Natural killer cell treated with Interleukin-12 subunit alpha and Interleukin-12 subunit beta and Interleukin-15 and Interleukin-18, amount 100 ng/mL, for 72 hours (primary cell): ENCODE measurements around the gene IGF2BP3. TPM values are rescaled to one million over a fixed set of nuclear protein-coding genes. Genes with fewer than 3 reads are reported as not detected.
"Not testable (repeated sequence)": the region's sequence is repeated elsewhere in the genome, so short reads cannot be mapped to it uniquely, and the experiment has no call there.

ENCODE experiments used
- ATAC-seq, 2 donors: fragments of 150-1000 bp; cut with Tn5 transposase in 1 of 2; sonication (Bioruptor Pico), chemical (Tn5 transposase) in 1 of 2; 2 replicates each; pipeline ENCODE4 v1.10.0; 2021
- DNase-seq: peaks from one replicate; pipeline ENCODE4 v3.0.0; 2022; ENCODE audit warnings: low spot score
- H3K27ac Mint-ChIP-seq, 2 donors: 1 replicate in 1 of 2; 2 replicates in 1 of 2; pipeline ENCODE4 v1.8.0; 2022; ENCODE audit warnings: mixed read lengths in 2 of 2, mild to moderate bottlenecking in 1 of 2, moderate library complexity in 1 of 2
- H3K27me3 Mint-ChIP-seq, 2 donors: 1 replicate in 1 of 2; 2 replicates in 1 of 2; pipeline ENCODE4 v1.8.0; 2022; ENCODE audit warnings: mixed read lengths in 2 of 2
- H3K36me3 Mint-ChIP-seq: one replicate; pipeline ENCODE4 v1.8.0; 2022; ENCODE audit warnings: mixed read lengths
- H3K4me1 Mint-ChIP-seq, 2 donors: 1 replicate in 1 of 2; 2 replicates in 1 of 2; pipeline ENCODE4 v1.8.0; 2022; ENCODE audit warnings: low read depth in 2 of 2, mixed read lengths in 2 of 2, mild to moderate bottlenecking in 1 of 2
- H3K4me3 Mint-ChIP-seq: one replicate; pipeline ENCODE4 v1.8.0; 2022; ENCODE audit warnings: mixed read lengths
- H3K9me3 Mint-ChIP-seq: 2 replicates; pipeline ENCODE4 v1.8.0; 2022; ENCODE audit warnings: mixed read lengths
- total RNA-seq, 2 donors: library from RNA; stranded (reverse); gene quantifications; one replicate each; pipeline ENCODE4 v1.2.3, GENCODE V29; 2022

IGF2BP3 gene
- under 1 TPM; 0.31 to 0.95 TPM for total RNA-seq

DNA sequence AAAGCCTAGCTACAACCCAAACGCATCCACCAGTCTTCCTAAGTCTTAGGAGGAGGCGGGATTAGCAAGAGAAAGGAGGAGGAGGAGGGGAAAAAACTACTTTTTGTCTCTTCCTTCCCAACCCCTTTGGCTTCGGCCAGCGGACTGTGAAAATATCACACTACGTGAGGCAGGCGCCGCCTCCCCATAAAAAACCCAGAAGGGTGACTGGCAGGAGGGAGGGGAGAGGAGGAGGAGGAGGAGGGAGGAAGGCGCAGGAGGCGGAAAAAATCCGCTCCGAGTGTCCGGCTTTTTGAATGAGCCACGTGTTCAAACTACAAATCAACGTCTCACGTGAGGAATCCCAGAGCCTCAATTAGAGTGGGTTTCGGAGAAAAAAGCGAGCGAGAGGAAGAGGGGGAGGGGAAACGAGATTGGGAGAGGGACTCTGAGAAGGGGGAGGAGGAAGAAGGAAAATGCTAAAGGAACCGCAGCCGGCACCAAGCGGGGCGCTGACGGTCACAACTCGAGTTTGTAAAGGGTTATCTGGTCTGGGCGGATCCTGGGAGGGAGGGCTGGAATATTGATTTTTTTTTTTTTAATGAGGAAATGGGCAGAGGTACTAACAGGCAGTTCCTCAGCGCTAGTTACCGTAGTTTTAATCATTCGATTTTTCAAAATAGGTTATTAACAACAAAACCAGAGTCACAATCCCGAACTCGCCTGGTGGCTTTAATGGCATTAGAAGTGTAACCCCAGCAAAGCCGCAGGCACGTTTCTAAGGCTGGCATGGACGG is at the start of gene IGF2BP3:
Gene IGF2BP3, minus strand, starts transcription at position 162 of the 776 bp plus-strand sequence. CDS start 381 bp downstream, outside the sequence.
- H3K9me3 Mint-ChIP-seq, result no peaks in the 10 kb centered on the region
- H3K36me3 Mint-ChIP-seq, result peaks cover 11% of the 10 kb centered on the region
- ATAC-seq (no peak), DNase-seq (no peak)
- peak within 1 kb of the TSS; percentile 84 for H3K4me3 Mint-ChIP-seq
- peak within 1 kb of the TSS; percentile 14 to 65 for H3K27ac Mint-ChIP-seq
- H3K4me1 Mint-ChIP-seq, result peaks cover 37% of the 10 kb centered on the region in 2 donors
- peaks cover 43 to 78% of the 10 kb centered on the region in 2 donors for H3K27me3 Mint-ChIP-seq

DNA sequence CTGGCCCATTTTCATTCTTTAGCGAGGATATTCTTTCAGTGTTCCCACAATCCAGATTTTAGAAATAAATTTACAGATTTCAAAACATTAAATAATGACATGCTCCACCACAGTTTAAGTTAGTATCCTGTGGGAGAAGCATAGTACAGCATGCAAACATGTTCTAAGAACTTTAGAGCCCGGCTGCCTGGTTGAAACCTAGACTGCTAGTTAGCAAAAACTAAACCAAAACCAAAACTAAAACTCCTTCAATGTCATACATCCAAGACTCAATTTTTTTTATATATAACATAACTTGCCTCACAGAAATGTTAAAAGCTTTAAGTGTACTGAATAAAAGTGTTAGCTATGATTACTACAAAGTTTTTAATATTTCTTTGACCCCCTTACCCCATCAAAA is 44.5 kb upstream of the IGF2BP3 start:
- Mint-ChIP-seq H3K27ac (peak overlapping the region; percentile 72 to 92), H3K9me3 (no peaks in the 10 kb centered on the region), H3K36me3 (peaks cover 45% of the 10 kb centered on the region), H3K27me3 (no peaks in the 10 kb centered on the region), H3K4me1 (peaks cover 22% of the 10 kb centered on the region in 2 donors), H3K4me3 (peak overlapping the region; percentile 1)
- DNase-seq, result no peak
- peak; percentile 60 to 79 for ATAC-seq

DNA sequence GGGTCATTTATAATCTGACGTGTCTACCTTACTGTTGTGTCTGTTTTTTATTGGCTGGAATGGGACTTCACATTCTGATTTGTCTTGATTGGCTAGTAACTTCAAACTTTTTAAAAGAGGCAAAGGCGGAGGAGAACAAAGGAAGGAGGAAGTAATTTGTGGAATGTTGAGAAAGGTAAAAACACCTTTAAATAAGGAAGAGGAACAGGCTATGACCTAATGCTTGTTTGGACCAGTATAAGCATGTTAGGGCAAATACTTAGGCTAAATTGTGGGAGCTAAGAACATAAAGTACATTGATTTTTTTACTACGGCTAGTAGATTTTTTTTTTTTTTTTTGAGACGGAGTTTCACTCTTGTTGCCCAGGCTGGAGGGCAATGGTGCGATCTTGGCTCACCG is 43.5 kb upstream of the IGF2BP3 start:
- not testable (repeated sequence) for H3K27me3 Mint-ChIP-seq, DNase-seq, H3K9me3 Mint-ChIP-seq, H3K4me3 Mint-ChIP-seq, ATAC-seq
- H3K36me3 Mint-ChIP-seq, result peaks cover 43% of the 10 kb centered on the region
- peaks cover 19 to 26% of the 10 kb centered on the region in 2 donors for H3K4me1 Mint-ChIP-seq
- H3K27ac Mint-ChIP-seq, result peak overlapping the region in 1 of 2 donors; percentile 92

DNA sequence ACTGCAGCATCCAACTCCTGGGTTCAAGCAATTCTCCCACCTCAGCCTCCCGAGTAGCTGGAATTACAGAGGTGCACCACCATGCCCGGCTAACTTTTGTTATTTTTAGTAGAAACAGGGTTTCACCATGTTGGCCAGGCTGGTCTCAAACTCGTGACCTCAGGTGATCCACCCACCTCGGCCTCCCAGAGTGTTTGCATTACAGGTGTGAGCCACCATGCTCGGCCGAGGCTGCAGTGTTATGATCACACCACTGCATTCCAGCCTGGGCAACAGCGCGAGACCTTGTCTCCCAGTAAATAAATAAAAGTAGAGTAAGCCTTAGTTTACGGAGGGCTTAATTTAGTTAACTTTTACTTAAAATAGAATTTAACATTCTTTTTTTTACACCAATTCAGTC is 23.7 kb upstream of the IGF2BP3 start:
- ATAC-seq, result no peak
- no peak overlapping the region for H3K4me3 Mint-ChIP-seq
- no peak overlapping the region for H3K27ac Mint-ChIP-seq
- H3K9me3 Mint-ChIP-seq, result no peaks in the 10 kb centered on the region
- H3K27me3 Mint-ChIP-seq, result no peaks in the 10 kb centered on the region
- no peaks in the 10 kb centered on the region for H3K36me3 Mint-ChIP-seq
- no peak for DNase-seq
- H3K4me1 Mint-ChIP-seq, result peaks cover 0 to 2% of the 10 kb centered on the region in 2 donors

DNA sequence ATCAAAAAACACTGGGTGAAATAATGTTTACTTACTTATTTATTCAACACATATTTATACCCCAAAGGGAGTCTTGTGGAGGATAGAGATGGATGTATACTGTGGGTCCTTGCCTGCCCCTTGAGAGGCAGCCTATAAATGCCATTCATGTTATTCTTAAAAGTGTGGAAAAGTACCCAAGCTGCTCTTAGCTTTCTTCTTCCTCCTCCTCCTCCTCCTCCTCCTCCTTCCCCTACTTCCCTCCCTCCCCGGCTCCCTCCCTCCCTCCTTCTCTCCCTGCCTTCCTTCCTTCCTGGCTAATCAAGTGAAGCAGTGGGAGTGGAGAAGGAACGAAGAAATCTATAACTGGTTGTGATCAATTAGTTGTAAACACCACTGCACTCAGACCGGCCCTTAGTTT is 21.2 kb upstream of the IGF2BP3 start:
- Mint-ChIP-seq H3K9me3 (no peaks in the 10 kb centered on the region), H3K27me3 (no peaks in the 10 kb centered on the region), H3K4me3 (peak overlapping the region; percentile 87), H3K4me1 (peaks cover 0 to 2% of the 10 kb centered on the region in 2 donors), H3K36me3 (no peaks in the 10 kb centered on the region), H3K27ac (peak overlapping the region in 1 of 2 donors; percentile 76)
- ATAC-seq (no peak), DNase-seq (no peak)

DNA sequence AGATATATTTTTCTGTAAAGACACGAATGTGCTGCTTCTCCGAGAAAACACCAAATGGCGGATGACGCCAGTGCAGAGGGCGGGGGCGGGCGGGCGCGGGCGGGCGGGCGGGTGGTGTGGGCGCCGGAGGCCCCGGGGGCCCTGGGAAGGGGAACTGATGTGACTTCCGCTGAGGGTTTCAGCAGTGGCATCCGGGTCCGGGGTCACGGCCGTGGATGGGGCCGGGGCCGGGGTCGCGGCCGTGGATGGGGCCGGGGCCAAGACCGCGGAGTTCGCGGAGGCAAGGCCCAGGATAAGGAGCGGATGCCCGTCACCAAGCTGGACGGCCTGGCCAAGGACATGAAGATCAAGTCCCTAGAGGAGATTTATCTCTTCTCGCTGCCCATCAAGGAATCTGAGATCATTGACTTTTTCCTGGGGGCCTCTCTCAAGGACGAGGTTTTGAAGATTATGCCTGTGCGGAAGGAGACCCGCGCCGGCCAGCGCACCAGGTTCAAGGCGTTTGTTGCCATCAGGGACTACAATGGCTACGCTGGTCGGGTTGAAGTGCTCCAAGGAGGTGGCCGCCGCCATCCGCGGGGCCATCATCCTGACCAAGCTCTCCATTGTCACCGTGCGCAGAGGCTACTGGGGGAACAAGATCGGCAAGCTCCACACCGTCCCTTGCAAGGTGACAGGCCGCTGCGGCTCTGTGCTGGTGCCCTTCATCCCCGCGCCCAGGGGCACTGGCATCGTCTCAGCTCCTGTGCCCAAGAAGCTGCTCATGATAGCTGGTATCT is 20.3 kb upstream of the IGF2BP3 start:
- Mint-ChIP-seq H3K9me3 (no peaks in the 10 kb centered on the region), H3K27ac (peak overlapping the region; percentile 76 to 77), H3K27me3 (no peaks in the 10 kb centered on the region), H3K36me3 (no peaks in the 10 kb centered on the region), H3K4me1 (peaks cover 0 to 2% of the 10 kb centered on the region in 2 donors), H3K4me3 (peak overlapping the region; percentile 87)
- no peak for DNase-seq
- peak; percentile 87 to 95 for ATAC-seq

DNA sequence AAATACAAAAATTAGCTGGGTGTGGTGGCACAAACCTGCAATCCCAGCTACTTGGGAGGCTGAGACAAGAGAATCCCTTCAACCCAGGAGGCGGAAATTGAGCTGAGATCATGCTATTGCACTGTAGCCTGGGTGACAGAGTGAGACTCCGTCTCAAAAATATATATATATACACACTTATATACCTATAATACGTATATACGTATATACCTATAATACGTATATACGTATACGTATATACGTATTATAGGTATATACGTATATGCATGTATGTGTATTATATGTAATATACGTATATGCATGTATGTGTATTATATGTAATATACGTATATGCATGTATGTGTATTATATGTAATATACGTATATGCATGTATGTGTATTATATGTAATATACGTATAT is 18.4 kb upstream of the IGF2BP3 start:
- H3K27me3 Mint-ChIP-seq, H3K27ac Mint-ChIP-seq, H3K4me1 Mint-ChIP-seq, H3K4me3 Mint-ChIP-seq, H3K36me3 Mint-ChIP-seq, H3K9me3 Mint-ChIP-seq, ATAC-seq, DNase-seq: not testable (repeated sequence)

DNA sequence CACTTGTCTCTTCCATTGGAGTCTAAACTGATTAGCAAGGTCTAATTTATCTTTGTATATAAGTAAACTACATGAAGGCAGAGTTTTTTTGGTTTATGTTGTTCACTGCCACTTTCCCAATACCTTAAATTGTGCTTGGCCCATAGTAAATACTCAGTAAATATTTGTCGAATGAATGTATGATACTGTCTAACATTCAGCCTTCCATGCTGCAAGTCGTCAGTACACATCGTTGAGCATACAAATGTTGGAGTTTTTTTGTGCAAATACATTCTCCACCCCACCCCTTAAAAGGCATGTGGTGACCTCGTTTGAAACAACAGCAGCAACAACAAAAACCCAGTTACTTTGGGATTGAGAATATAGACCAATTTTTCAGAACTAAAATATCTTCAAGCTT is 17.4 kb upstream of the IGF2BP3 start:
- Mint-ChIP-seq H3K27ac (no peak overlapping the region), H3K9me3 (no peaks in the 10 kb centered on the region), H3K4me1 (peaks cover 0 to 2% of the 10 kb centered on the region in 2 donors), H3K4me3 (no peak overlapping the region), H3K36me3 (no peaks in the 10 kb centered on the region), H3K27me3 (peaks cover 0 to 7% of the 10 kb centered on the region in 2 donors)
- ATAC-seq (no peak), DNase-seq (no peak)

DNA sequence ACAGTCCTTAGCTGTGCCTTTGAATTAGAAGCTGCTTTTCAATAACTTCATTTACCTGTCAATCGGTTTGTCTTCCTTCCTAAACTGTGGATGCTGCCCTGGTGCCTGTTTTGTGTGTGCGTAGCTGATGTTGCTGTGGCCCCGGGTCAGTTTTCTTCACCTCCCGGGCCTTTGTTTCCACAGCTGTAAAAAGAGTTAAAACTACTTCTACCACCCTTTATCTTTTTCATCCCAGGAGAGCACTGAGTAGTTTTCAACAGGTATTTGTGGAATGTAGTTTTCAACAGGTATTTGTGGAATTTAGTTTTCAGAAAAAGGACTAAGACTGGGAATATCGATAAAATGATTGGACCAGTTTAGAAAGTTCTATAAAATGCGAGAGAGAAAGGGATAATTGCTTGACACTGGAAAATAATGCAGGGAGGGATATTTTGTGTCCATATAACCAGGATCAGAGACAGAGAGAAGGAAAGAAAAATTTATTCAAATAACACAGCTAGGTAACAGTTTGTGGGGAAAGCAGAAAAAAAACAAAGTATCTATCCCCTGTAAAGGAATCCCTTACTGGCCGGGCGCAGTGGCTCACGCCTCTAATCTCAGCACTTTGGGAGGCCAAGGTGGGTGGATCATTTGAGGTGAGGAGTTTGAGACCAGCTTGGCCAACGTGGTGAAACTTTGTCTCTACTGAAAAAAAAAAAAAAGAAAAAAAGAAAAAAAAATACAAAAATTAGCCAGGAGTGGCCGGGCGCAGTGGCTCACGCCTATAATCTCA is 15.9 kb upstream of the IGF2BP3 start:
- Mint-ChIP-seq H3K4me3 (no peak overlapping the region), H3K27ac (no peak overlapping the region), H3K27me3 (peaks cover 12 to 15% of the 10 kb centered on the region in 2 donors), H3K9me3 (no peaks in the 10 kb centered on the region), H3K4me1 (peaks cover 0 to 2% of the 10 kb centered on the region in 2 donors), H3K36me3 (no peaks in the 10 kb centered on the region)
- DNase-seq (no peak), ATAC-seq (no peak)

DNA sequence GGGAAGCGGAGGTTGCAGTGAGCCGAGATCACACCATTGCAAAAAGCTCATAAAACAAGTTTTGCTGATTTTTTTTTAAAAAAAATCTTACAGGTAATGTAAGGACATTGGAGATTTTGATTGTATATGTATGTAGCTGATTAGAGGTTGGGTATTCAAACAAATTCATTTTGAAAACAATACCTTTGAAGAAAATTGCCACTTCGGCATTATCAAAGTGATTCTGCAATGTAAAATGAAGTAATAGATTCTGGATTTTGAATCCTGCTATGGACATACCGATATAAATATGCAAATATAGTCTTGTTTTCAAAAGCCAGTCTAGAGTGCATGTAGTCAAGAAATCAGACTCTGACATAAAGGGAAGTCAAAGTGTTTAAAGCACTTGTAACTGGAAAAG is 12.4 kb upstream of the IGF2BP3 start:
- Mint-ChIP-seq H3K9me3 (no peaks in the 10 kb centered on the region), H3K4me1 (no peaks in the 10 kb centered on the region), H3K27ac (no peak overlapping the region), H3K27me3 (peaks cover 22 to 26% of the 10 kb centered on the region in 2 donors), H3K4me3 (no peak overlapping the region), H3K36me3 (no peaks in the 10 kb centered on the region)
- DNase-seq (no peak), ATAC-seq (no peak)

DNA sequence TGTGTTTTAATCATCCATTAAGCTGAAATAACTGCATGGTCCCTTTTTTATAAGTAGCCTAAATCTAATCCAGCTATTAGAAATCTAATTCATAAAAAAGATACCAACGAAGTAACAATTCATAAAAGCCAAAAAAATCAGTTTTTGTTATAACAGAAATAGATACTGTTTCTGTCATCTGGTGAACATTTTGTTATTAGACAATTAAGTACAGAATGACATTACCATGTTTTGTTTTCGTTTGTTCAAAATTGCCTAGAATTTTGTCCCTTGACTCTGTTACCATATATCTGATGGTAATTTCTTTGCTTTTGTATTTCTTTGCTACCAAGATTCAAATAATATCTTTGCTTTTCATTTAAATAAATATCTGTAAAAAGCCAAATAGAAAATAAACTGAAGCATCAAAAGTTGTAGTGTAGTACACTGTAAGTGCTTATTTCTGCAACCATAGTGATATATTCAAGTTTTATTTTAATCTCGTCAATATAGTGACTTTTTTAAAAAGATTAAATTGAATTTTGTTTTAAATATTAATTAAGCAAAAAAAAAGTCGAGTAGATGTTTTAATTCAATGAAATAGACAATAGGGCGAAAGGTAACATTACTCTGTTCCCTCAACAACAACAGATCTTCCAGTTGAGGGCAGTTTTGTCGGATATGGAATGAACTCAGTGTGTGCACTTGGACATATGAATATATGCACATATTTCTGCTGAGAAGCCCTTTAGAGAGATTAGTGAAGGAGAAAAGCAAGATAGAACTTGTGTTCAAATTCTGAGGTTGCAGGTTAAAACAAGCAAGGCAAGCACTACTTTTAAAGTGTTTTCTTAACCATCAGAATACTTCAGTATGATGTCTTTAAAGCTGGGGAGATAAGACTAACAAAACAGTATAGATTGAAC is 7.9 kb upstream of the IGF2BP3 start:
- Mint-ChIP-seq H3K9me3 (no peaks in the 10 kb centered on the region), H3K27me3 (peaks cover 37 to 58% of the 10 kb centered on the region in 2 donors)

DNA sequence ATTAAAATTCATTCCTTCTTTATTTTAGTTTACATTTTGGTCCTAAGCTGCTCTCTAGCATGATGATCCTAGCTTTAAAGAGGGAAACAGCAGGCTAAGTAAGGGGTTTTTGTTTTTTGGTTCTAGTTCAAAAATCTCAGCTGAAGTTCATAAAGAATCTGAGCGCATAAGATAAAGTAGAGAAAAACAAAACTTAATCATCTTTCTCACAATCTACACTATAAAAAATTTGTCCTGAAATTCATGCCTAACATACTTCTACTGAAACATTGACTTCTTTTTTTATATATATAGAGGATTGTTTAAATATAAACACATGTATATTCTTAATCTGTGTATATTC is 6.8 kb upstream of the IGF2BP3 start:
- ATAC-seq, result no peak
- Mint-ChIP-seq H3K27ac (no peak overlapping the region), H3K27me3 (peaks cover 33 to 64% of the 10 kb centered on the region in 2 donors), H3K36me3 (peaks cover 7% of the 10 kb centered on the region), H3K9me3 (no peaks in the 10 kb centered on the region), H3K4me3 (no peak overlapping the region), H3K4me1 (peaks cover 10 to 13% of the 10 kb centered on the region in 2 donors)
- no peak for DNase-seq

More for the DNA sequence above, 7.9 kb upstream of the IGF2BP3 start:
- DNase-seq, result no peak
- Mint-ChIP-seq H3K27ac (no peak overlapping the region), H3K36me3 (peaks cover 7% of the 10 kb centered on the region), H3K4me3 (no peak overlapping the region), H3K4me1 (peaks cover 9 to 11% of the 10 kb centered on the region in 2 donors)
- no peak for ATAC-seq
